Measurements from ENCODE around the gene TICRR. TPM values are rescaled to one million over a fixed set of nuclear protein-coding genes. Genes with fewer than 3 reads are reported as not detected.
"Not testable (repeated sequence)": the region's sequence is repeated elsewhere in the genome, so short reads cannot be mapped to it uniquely, and the experiment has no call there.

The TICRR gene
- total RNA-seq, 1 experiment from 2014 or later = 11.7 TPM

GRCh38 chr15:89566181-89566580 is 9.1 kb upstream of the TICRR start:
- no peak for DNase-seq (ENCODE audit: low read depth)

DNA sequence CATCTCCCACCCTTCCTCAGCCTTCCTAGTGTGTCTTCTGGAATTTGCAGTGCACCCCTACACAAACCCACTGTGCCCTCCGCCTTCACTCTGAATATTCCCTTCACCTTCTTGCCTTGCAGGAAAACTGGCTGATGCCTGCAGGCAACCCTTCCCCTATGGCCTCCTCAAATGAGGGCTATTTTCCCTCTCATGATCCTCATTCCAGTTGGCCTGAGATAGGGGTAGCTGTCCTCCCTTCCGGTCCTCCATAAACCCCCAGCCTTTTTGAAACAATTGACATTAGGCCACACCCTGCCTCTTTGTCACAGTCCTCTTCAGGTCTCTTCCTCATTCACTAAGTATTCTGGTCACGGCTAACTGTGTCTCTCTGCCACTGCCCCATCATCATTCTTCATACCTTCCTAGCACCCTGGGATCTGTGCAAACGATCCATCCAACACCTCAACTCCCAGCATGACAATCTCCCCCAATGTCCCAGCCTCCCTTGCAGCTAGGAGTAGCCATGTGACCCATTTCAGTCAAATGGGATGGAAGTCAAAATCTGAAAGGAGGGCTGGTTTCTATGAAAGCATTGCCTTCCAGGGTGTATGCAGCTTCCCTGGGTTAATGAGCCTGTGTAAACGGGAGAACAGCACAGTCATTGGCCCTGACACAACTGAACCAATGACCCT is 8.5 kb upstream of the TICRR start:
- no peak for DNase-seq (ENCODE audit: low read depth)

DNA sequence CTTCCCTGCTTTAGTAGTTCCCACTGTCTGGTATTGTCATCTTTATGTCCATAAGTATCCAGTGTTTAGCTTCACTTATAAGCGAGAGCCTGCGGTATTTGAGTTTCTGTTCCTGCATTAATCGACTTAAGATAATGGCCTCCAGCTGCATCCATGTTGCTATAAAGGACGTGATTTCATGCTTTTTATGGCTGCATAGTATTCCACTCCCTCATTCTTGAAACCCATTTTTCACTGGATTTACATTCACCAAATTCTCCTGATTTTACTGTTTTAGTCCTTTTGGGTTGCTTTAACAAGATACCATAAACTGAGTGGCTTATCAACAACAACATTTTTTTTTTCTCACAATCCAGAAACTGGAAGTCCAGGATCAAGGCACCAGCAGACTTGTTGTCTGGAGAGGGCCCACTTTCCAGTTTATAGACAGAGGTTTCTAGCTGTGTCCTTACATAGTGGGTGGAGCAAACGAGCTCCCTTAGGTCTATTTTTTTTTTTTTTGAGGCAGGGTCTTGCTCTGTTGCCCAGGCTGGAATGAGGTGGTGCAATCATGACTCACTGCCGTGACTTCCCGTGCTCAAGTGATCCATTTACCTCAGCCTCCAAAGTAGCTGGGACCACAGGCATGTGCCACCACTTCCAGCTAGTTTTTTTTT is 6.1 kb upstream of the TICRR start:
- no peak for DNase-seq (ENCODE audit: low read depth)

DNA sequence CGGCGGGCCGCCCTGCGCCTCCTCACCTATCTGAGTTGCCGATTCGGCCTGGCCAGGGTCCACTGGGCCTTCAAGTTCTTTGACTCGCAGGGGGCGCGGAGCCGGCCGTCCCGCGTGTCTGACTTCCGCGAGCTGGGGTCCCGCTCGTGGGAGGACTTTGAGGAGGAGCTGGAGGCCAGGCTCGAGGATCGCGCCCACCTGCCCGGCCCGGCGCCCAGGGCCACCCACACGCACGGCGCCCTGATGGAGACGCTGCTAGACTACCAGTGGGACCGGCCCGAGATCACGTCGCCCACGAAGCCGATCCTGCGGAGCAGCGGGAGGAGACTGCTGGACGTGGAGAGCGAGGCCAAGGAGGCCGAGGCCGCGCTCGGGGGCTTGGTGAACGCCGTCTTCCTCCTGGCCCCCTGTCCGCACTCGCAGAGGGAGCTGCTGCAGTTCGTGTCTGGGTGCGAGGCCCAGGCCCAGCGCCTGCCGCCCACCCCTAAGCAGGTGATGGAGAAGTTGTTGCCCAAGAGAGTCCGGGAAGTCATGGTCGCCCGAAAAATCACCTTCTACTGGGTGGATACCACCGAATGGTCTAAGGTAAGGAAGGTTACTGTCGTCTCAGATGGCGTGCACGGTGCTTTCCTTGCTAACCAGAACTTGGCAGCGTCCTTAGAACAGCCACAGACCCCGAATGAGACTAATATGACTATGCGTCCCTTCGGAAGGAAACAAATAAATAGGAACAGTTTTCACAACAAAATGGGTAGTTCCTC is 567 bp downstream of the TICRR start:
- no peak for DNase-seq (ENCODE audit: low read depth)

GRCh38 chr15:89576417-89576773 is 1.1 kb downstream of the TICRR start:
- peak; percentile 19 for DNase-seq (ENCODE audit: low read depth)

DNA sequence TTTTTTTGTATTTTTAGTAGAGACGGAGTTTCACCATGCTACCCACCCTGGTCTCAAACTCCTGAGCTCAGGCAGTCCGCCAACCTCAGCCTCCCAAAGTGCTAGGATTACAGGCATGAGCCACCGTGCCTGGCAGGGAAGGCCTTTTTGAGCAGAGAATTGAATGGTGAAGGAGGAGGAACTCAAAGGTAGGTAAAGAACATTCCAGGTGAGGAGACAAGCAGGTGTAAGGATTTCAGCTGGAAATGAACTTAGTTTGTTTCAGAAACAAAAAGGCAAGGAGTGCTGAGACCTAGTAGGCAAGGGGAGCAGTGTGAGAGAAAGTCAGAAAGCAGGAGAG is 2.5 kb downstream of the TICRR start:
- DNase-seq (ENCODE audit: low read depth) = no peak

DNA sequence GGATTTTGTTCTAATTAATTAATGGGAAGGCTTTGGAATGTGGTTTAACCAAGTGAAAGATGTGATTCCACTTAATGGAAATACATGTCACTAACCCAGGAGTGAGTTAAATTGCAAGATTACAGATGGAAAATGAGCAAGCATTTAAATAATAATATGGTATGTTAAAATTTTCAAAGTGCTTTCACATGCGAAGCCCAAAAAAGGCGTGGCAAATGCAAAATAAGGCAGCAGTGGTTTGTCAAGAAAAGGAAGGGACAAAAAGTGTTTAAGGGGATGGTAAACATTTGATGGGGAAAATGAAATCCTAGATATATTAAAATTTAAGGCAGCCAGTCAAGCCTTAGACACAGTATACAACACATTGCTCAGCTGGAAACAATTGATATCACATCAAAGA is 2.9 kb downstream of the TICRR start:
- DNase-seq (ENCODE audit: low read depth) = no peak

GRCh38 chr15:89580747-89581146 is 5.5 kb downstream of the TICRR start:
- not testable (repeated sequence) for DNase-seq (ENCODE audit: low read depth)

DNA sequence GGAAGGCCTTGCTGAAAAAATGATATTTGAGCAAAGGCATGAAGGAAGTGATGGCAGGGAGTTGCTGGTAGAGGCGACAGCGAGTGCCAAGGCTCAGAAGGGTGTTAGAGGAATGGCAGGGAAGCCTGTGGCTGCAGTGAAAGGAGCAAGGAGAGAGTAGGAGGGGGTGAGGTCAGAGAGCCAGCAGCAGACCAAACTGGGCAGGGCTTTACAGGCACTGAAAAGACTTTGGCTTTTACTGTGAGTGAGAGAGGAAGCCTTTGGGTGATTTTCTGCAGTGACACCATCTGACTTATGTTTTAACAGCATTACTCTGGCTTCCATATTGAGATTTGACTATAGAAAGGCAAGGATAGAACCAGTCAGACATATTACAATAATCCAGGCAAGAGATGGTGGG is 11.4 kb downstream of the TICRR start:
- DNase-seq (ENCODE audit: low read depth) = no peak

DNA sequence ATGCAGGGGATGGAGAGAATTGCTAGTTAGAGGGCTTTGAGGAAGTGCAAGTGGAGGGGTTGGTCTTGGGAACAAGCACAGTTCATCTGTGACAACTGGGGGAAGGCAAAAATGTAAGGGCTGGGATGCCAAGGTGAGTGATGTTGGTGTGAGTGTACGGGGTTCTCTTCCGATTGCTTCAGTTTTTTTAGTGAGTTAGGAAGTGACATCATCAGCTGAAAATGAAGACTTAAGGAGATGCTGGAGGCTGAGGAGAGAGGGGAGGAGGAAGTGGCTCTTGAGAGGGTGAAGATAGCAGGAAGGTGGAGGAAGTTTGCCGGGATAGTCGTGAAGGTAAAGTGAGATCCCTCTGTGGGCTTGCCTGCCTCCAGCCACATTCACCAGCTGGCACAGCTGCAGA is 12.7 kb downstream of the TICRR start:
- no peak for DNase-seq (ENCODE audit: low read depth)

- no peak for DNase-seq (ENCODE audit: low read depth)
Observed at GRCh38 chr15:89591834-89592233, 16.6 kb downstream of the TICRR start.

DNA sequence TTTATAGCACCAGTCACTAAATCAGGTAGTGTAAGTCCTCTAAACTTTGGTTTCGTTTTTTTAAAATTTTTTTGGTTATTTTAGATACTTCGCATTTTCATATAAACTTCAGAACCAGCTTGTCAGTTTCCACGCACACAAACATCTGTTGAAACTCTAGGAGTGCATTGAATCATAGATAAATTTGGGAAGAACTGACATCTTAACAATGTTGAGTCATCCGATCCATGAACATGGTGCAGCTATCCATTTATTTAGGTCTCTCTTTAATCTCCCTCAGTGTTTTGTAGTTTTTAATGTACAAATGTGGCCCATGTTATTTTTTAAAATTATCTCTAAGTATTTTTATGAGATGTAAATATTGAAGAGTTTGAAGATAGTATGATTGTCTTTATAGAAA is 17.7 kb downstream of the TICRR start:
- no peak for DNase-seq (ENCODE audit: low read depth)

DNA sequence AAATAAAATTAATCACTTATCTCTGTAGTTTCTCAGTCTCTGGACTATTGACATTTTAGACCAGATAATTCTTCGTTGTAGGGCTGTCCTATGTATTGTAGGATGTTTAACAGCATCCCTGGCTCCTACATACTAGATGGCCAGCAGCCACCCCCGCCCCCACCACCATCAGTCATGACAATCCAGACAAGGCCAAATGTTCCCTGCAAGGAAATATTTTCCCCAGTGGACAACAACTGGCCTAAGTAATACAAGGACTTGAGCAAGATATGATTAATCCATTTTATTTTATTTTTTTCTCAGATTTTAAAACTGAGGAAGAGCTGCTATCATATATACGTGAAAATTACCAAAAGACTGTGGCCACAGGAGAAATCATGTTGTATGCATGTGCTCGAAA is 23.8 kb downstream of the TICRR start:
- no peak for DNase-seq (ENCODE audit: low read depth)

DNA sequence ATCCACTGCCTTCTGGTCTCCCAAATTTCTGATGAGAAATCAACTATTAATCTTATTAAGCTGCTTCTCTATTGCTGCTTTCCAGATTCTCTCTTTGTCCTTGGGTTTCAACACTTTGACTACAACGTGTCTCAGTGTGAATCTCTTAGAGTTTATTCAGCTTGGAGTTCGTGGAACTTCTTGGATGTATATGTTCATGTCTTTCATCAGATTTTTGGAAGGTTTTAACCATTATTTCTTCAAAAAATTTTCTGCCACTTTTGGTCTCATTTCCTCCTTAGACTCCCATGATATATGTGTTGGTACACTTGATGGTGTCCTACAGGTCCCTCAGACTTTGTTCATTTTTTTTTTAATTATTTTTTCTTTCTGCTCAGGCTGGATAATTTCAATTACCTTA is 36.0 kb downstream of the TICRR start:
- DNase-seq (ENCODE audit: low read depth) = no peak

GRCh38 chr15:89613031-89613430 is 37.8 kb downstream of the TICRR start:
- no peak for DNase-seq (ENCODE audit: low read depth)

DNA sequence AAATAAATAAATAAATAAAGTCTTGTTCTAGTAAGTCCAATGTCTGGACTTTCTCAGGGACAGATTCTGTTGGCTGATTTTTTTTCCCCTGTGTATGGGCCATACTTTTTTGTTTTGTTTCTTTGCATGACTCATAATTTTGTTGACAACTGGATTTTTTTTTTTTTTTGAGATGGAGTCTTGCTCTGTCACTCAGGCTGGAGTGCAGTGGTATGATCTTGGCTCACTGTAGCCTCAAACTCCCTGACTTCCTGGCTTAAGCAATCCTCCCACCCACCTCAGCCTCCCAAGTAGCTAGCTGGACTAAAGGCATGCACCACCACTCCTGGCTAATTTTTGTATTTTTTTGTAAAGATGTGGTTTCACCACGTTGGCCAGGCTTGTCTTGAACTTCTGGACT is 38.9 kb downstream of the TICRR start:
- DNase-seq (ENCODE audit: low read depth) = no peak

GRCh38 chr15:89615135-89615534 is 39.9 kb downstream of the TICRR start:
- DNase-seq (ENCODE audit: low read depth) = no peak

DNA sequence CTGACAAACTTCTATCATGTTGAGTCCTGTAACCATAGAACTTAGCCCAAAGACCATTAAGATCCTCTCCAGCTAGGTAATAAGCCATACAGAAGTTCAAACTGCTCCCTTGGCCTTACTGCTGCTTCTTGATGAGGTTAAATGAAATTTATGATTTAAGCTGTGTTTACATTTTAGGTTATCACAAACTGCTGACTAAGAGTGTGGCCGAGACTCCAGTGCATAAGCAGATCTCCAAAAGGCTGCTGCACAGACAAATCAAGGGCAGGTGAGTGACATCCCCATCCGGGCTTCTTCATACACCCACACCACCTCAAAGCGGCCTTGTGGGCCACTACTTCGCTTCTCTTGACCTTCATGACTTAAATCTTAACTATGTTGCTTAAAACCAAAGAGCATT is 41.0 kb downstream of the TICRR start:
- no peak for DNase-seq (ENCODE audit: low read depth)

DNA sequence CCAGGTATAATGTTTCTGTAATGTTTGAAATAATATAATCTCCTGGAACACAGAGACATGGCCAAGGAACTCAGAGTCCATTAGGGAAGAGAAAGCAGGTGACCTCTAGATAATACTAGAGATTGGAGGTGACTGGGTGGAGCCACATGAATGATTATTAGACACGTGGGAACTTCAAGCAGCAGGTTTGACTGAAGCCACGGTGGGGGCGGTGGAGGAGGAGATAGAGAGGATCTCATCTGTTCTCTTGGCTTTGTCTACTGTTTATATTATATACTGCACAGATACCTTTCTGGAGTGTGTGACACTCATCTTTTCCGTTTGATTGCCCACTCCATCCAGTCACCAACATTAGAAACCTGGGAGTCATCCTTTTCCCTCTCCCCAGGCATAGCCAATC is 46.3 kb downstream of the TICRR start:
- DNase-seq (ENCODE audit: low read depth) = no peak

GRCh38 chr15:89623165-89623564 is 47.9 kb downstream of the TICRR start:
- no peak for DNase-seq (ENCODE audit: low read depth)

GRCh38 chr15:89625716-89626115 is 50.4 kb downstream of the TICRR start:
- DNase-seq (ENCODE audit: low read depth) = no peak

DNA sequence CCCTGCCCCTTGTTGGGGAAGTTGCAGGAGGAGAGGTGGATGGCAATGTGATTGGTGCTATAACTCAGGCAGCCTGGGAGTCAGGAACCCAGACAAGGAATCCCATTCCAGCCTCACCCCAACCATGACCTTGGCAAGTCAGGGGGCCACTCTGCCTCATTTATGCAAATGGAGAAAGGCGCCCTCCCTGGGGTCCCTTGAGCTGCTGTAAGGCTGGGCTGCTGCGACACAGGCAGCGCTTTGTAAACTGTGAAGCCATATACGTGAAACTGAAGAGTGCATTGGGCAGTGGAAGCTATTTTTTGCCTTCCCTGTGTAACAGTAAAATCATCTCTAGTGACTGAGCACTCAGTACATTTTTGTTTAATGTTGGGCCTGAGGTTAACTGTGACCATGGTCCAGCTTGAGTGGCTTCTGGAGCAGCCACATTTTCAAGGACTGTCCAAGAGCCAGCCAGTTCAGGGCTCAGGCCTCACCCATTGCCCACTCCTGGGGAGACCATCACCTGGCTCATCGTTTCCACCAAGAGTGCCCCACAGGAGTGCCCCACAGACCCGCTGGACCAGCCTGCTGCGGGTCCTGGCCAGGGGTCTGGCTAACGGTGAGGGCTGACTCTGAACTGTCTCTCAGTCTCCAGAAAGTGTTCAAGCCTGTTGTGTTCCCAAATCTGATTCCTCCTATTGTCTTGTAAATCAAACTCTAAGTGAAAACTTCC is 52.1 kb downstream of the TICRR start:
- no peak for DNase-seq (ENCODE audit: low read depth)

DNA sequence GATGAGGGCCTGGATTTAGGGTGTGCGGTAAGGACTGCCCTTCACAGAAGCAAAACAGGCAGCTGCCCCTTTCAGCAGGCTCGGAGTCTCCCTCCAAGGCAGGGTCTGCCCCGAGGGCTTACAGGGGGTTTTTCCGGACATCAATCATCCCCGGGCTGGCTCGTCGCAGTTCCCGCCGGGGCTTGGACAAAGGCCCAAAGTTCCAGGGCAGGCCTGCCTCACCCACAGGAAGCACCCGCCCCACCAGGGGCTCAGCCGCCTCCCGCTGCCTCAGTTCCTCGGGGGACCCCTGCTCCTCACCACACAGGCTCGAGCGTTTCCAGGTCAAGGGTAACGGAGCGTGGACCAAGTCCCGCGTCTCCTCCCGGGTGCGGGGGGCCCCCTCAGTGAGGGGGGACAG is 53.0 kb downstream of the TICRR start:
- DNase-seq (ENCODE audit: low read depth) = no peak

Measured in RPMI7951 (cell line).